Liver (tissue), 9 donors: ENCODE results near the gene GREB1. TPM values are rescaled to one million over a fixed set of nuclear protein-coding genes. Genes with fewer than 3 reads are reported as not detected.

Experiments
- DNase-seq: peaks from one replicate; pipeline ENCODE4 v3.0.0-alpha.2; 2017; ENCODE audit warnings: low spot score
- H3K27ac ChIP-seq, 2 donors: one replicate each; pipeline ENCODE4 v1.7.0; 2013; ENCODE audit warnings: inconsistent platforms in 2 of 2, low read length in 2 of 2, control low read depth in 1 of 2, low read depth in 1 of 2, mild to moderate bottlenecking in 1 of 2
- H3K27me3 ChIP-seq, 4 donors: one replicate each; pipeline versions ENCODE4 v1.6.1 to v1.7.0; 2013; ENCODE audit warnings: low read length in 3 of 4, inconsistent platforms in 1 of 4, mild to moderate bottlenecking in 1 of 4, moderate library complexity in 1 of 4; ENCODE audit not compliant: control insufficient read depth in 4 of 4, insufficient read depth in 4 of 4
- H3K36me3 ChIP-seq, 4 donors: one replicate each; pipeline versions ENCODE4 v1.6.1 to v1.7.0; 2013; ENCODE audit warnings: low read length in 3 of 4, mild to moderate bottlenecking in 3 of 4, low read depth in 1 of 4, moderate library complexity in 1 of 4; ENCODE audit not compliant: control insufficient read depth in 4 of 4, insufficient read depth in 3 of 4
- H3K4me1 ChIP-seq, 4 donors: one replicate each; pipeline versions ENCODE4 v1.6.1 to v1.7.0; 2013; ENCODE audit warnings: low read length in 3 of 4, mild to moderate bottlenecking in 3 of 4, moderate library complexity in 1 of 4; ENCODE audit not compliant: control insufficient read depth in 4 of 4, insufficient read depth in 4 of 4
- H3K4me3 ChIP-seq, 3 donors: one replicate each; pipeline versions ENCODE4 v1.6.1 to v1.7.0; 2013; ENCODE audit warnings: low read length in 3 of 3, control low read depth in 1 of 3, low read depth in 1 of 3, mild to moderate bottlenecking in 1 of 3
- H3K9ac ChIP-seq, 2 donors: one replicate each; pipeline ENCODE4 v1.7.0; 2013; ENCODE audit warnings: low read length in 2 of 2, mild to moderate bottlenecking in 2 of 2, moderate library complexity in 2 of 2, control low read depth in 1 of 2, low read depth in 1 of 2
- H3K9me3 ChIP-seq, 4 donors: one replicate each; pipeline versions ENCODE4 v1.6.1 to v1.7.0; 2013; ENCODE audit warnings: low read length in 3 of 4; ENCODE audit not compliant: control insufficient read depth in 4 of 4
- EGR1 ChIP-seq, 2 donors: IDR thresholded peaks; 2 replicates each; pipeline ENCODE4 v1.6.1; 2016 to 2018; ENCODE audit warnings: antibody characterized with exemption in 2 of 2, low read depth in 2 of 2
- FOXA1 ChIP-seq: IDR thresholded peaks from 2 replicates; pipeline ENCODE4 v1.6.1; 2016; ENCODE audit warnings: antibody characterized with exemption
- FOXA2 ChIP-seq: IDR thresholded peaks from 2 replicates; pipeline ENCODE4 v1.6.1; 2016; ENCODE audit warnings: antibody characterized with exemption
- GABPA ChIP-seq, 2 donors: IDR thresholded peaks in 1 of 2; conservative IDR thresholded peaks in 1 of 2; 2 replicates each; pipeline ENCODE4 v1.6.1; 2016; ENCODE audit warnings: antibody characterized with exemption in 2 of 2, mild to moderate bottlenecking in 1 of 2, moderate library complexity in 1 of 2
- HNF4A ChIP-seq, 2 donors: conservative IDR thresholded peaks; 2 replicates each; pipeline ENCODE4 v1.6.1; 2016; ENCODE audit warnings: antibody characterized with exemption in 2 of 2, mild to moderate bottlenecking in 2 of 2
- HNF4G ChIP-seq: IDR thresholded peaks from 2 replicates; pipeline ENCODE4 v1.6.1; 2016; ENCODE audit warnings: antibody characterized with exemption
- JUND ChIP-seq, 2 donors: IDR thresholded peaks; 2 replicates each; pipeline ENCODE4 v1.6.1; 2016; ENCODE audit warnings: antibody characterized with exemption in 2 of 2
- NR2F2 ChIP-seq: IDR thresholded peaks from 2 replicates; pipeline ENCODE4 v1.6.1; 2016; ENCODE audit warnings: antibody characterized with exemption
- RAD21 ChIP-seq, 2 donors: IDR thresholded peaks; 2 replicates each; pipeline ENCODE4 v1.6.1; 2016; ENCODE audit warnings: antibody characterized with exemption in 2 of 2, mild to moderate bottlenecking in 2 of 2
- RXRA ChIP-seq, 2 donors: IDR thresholded peaks; 2 replicates each; pipeline ENCODE4 v1.6.1; 2017 to 2018; ENCODE audit warnings: antibody characterized with exemption in 2 of 2, mild to moderate bottlenecking in 1 of 2
- SP1 ChIP-seq: IDR thresholded peaks from 2 replicates; pipeline ENCODE4 v1.6.1; 2018; ENCODE audit warnings: antibody characterized with exemption, mild to moderate bottlenecking
- TAF1 ChIP-seq: conservative IDR thresholded peaks from 2 replicates; pipeline ENCODE4 v1.6.1; 2016; ENCODE audit warnings: antibody characterized with exemption, mild to moderate bottlenecking
- YY1 ChIP-seq: IDR thresholded peaks from 2 replicates; pipeline ENCODE4 v1.6.1; 2016; ENCODE audit warnings: antibody characterized with exemption, mild to moderate bottlenecking
- WGBS: extraction: QIAGEN DNeasy Blood & Tissue Kit; methylation state at CpG from one replicate; pipeline ENCODE4 v1.1.7; 2013; 5-methylcytosine and 5-hydroxymethylcytosine counted together
- polyA plus RNA-seq, 2 donors: library from polyadenylated mRNA; stranded (reverse) in 1 of 2; unstranded in 1 of 2; fragments of 200-250 nt in 1 of 2; fragments of >200 nt in 1 of 2; fragmentation: Nextera tagmentation in 1 of 2; extraction: Ambion mirVana in 1 of 2; gene quantifications; one replicate each; pipeline versions ENCODE4 v1.2.1 to v1.2.3, GENCODE V29; 2013 to 2015
- total RNA-seq, 2 donors: library from RNA; depleted of rRNA; stranded (reverse); fragments of >200 nt; gene quantifications; one replicate each; pipeline ENCODE4 v1.2.3, GENCODE V29; 2014
- TF ChIP-seq, protein P1 (sequence below): IDR thresholded peaks from 2 replicates; pipeline ENCODE4 v1.6.1; 2016; ENCODE audit warnings: antibody characterized with exemption
- TF ChIP-seq, protein P2 (sequence below): IDR thresholded peaks from 2 replicates; pipeline ENCODE4 v1.6.1; 2016; ENCODE audit warnings: antibody characterized with exemption
- TF ChIP-seq, protein P3 (sequence below): IDR thresholded peaks from 2 replicates; pipeline ENCODE4 v1.6.1; 2016; ENCODE audit warnings: antibody characterized with exemption
- TF ChIP-seq, protein P4 (sequence below): fragments of 150-350 bp; IDR thresholded peaks from 2 replicates; pipeline ENCODE4 v1.5.1; 2017; ENCODE audit warnings: improper control_type of control experiment, low read depth, low read length; ENCODE audit not compliant: missing input control
- TF ChIP-seq, protein P5 (sequence below): IDR thresholded peaks from 2 replicates; pipeline ENCODE4 v1.6.1; 2016; ENCODE audit warnings: antibody characterized with exemption, mild to moderate bottlenecking
- donor health status: healthy.
- donor health status: healthy.
- donor health status: healthy.
- donor health status: healthy.
- donor health status: healthy.

GREB1 gene
- total and polyA plus RNA-seq, 4 donors: 1.0 to 6.3 (median 3.6) TPM

DNA sequence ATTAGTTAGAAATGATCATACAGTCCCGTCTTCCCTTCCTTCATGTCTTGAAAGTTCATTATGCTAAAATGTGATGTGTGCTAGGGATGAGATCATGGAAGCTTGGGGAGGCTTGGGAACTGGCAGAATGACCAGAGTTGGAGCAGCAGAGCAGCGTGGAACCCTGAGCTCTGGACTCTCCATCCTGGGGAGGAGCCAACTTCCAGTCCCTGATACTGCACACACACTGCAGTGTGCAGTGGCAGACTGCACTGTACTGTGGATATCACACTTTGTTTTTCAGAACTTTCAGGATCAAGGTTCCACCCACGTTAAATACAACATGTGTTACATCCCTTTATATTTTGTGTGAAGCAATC is 27.3 kb upstream of the GREB1 start:
- Histone ChIP-seq H3K9me3 (peaks cover 0 to 4% (median 1%) of the 10 kb centered on the region in 4 donors), H3K36me3 (no peaks in the 10 kb centered on the region), H3K27me3 (no peaks in the 10 kb centered on the region), H3K4me3 (no peak overlapping the region), H3K4me1 (peaks cover 5 to 28% (median 24%) of the 10 kb centered on the region in 4 donors), H3K9ac (no peak overlapping the region), H3K27ac (peak overlapping the region in 1 of 2 donors; percentile 32)
- WGBS: 46% methylated on average over 3 of the region's 3 CpGs
- TF ChIP-seq YY1: peak; percentile 1
- peak in 1 of 2 donors; percentile 49 for TF ChIP-seq JUND (IDR thresholded peaks at IDR 0.05)
- peak in 1 of 2 donors; percentile 48 for TF ChIP-seq RXRA (IDR thresholded peaks at IDR 0.05)
- TF ChIP-seq SP1: peak; percentile 29
- no peak for TF ChIP-seq GABPA (IDR thresholded peaks at IDR 0.05 in 1 of 2, conservative IDR thresholded peaks at IDR 0.05 in 1 of 2)
- TF ChIP-seq RAD21 (IDR thresholded peaks at IDR 0.05): peak in 1 of 2 donors; percentile 20
- TF ChIP-seq, protein P1, sequence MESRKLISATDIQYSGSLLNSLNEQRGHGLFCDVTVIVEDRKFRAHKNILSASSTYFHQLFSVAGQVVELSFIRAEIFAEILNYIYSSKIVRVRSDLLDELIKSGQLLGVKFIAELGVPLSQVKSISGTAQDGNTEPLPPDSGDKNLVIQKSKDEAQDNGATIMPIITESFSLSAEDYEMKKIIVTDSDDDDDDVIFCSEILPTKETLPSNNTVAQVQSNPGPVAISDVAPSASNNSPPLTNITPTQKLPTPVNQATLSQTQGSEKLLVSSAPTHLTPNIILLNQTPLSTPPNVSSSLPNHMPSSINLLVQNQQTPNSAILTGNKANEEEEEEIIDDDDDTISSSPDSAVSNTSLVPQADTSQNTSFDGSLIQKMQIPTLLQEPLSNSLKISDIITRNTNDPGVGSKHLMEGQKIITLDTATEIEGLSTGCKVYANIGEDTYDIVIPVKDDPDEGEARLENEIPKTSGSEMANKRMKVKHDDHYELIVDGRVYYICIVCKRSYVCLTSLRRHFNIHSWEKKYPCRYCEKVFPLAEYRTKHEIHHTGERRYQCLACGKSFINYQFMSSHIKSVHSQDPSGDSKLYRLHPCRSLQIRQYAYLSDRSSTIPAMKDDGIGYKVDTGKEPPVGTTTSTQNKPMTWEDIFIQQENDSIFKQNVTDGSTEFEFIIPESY: no peak
- TF ChIP-seq HNF4G: no peak
- TF ChIP-seq, protein P2, sequence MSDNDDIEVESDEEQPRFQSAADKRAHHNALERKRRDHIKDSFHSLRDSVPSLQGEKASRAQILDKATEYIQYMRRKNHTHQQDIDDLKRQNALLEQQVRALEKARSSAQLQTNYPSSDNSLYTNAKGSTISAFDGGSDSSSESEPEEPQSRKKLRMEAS: no peak
- TF ChIP-seq, protein P3, sequence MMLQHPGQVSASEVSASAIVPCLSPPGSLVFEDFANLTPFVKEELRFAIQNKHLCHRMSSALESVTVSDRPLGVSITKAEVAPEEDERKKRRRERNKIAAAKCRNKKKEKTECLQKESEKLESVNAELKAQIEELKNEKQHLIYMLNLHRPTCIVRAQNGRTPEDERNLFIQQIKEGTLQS: no peak
- TF ChIP-seq TAF1: no peak
- no peak for TF ChIP-seq FOXA2
- TF ChIP-seq NR2F2: no peak
- no peak for TF ChIP-seq FOXA1
- TF ChIP-seq, protein P4, sequence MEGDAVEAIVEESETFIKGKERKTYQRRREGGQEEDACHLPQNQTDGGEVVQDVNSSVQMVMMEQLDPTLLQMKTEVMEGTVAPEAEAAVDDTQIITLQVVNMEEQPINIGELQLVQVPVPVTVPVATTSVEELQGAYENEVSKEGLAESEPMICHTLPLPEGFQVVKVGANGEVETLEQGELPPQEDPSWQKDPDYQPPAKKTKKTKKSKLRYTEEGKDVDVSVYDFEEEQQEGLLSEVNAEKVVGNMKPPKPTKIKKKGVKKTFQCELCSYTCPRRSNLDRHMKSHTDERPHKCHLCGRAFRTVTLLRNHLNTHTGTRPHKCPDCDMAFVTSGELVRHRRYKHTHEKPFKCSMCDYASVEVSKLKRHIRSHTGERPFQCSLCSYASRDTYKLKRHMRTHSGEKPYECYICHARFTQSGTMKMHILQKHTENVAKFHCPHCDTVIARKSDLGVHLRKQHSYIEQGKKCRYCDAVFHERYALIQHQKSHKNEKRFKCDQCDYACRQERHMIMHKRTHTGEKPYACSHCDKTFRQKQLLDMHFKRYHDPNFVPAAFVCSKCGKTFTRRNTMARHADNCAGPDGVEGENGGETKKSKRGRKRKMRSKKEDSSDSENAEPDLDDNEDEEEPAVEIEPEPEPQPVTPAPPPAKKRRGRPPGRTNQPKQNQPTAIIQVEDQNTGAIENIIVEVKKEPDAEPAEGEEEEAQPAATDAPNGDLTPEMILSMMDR: no peak
- no peak for TF ChIP-seq EGR1 (IDR thresholded peaks at IDR 0.05; ENCODE audit: low read depth in 2 of 2)
- peak; percentile 69 to 74 for TF ChIP-seq HNF4A (conservative IDR thresholded peaks at IDR 0.05)
- TF ChIP-seq, protein P5, sequence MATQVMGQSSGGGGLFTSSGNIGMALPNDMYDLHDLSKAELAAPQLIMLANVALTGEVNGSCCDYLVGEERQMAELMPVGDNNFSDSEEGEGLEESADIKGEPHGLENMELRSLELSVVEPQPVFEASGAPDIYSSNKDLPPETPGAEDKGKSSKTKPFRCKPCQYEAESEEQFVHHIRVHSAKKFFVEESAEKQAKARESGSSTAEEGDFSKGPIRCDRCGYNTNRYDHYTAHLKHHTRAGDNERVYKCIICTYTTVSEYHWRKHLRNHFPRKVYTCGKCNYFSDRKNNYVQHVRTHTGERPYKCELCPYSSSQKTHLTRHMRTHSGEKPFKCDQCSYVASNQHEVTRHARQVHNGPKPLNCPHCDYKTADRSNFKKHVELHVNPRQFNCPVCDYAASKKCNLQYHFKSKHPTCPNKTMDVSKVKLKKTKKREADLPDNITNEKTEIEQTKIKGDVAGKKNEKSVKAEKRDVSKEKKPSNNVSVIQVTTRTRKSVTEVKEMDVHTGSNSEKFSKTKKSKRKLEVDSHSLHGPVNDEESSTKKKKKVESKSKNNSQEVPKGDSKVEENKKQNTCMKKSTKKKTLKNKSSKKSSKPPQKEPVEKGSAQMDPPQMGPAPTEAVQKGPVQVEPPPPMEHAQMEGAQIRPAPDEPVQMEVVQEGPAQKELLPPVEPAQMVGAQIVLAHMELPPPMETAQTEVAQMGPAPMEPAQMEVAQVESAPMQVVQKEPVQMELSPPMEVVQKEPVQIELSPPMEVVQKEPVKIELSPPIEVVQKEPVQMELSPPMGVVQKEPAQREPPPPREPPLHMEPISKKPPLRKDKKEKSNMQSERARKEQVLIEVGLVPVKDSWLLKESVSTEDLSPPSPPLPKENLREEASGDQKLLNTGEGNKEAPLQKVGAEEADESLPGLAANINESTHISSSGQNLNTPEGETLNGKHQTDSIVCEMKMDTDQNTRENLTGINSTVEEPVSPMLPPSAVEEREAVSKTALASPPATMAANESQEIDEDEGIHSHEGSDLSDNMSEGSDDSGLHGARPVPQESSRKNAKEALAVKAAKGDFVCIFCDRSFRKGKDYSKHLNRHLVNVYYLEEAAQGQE: no peak
- no peak for DNase-seq
